ENCODE measurements around the gene UBIAD1.
"Not testable (repeated sequence)": the region's sequence is repeated elsewhere in the genome, so short reads cannot be mapped to it uniquely, and the experiment has no call there.

The UBIAD1 gene

GRCh38 chr1:11280719-11281376 is 7.8 kb downstream of the UBIAD1 start:
- no peak for DNase-seq

GRCh38 chr1:11281518-11282331 is 8.7 kb downstream of the UBIAD1 start:
- no peak for DNase-seq

GRCh38 chr1:11283151-11283550 is 10.2 kb downstream of the UBIAD1 start:
- no peak for DNase-seq

- DNase-seq, result no peak
Measured at GRCh38 chr1:11284784-11285183, 11.8 kb downstream of the UBIAD1 start.

GRCh38 chr1:11285883-11286734 is 13.1 kb downstream of the UBIAD1 start:
- DNase-seq, result peak; percentile 26

GRCh38 chr1:11286735-11287410 is 13.9 kb downstream of the UBIAD1 start:
- DNase-seq, result no peak

- no peak for DNase-seq
Measured at GRCh38 chr1:11289064-11289463, 16.1 kb downstream of the UBIAD1 start.

GRCh38 chr1:11291049-11291448 is 18.1 kb downstream of the UBIAD1 start:
- DNase-seq, result no peak

GRCh38 chr1:11293856-11294255 is 20.9 kb downstream of the UBIAD1 start:
- no peak for DNase-seq

GRCh38 chr1:11294951-11295350 is 22.0 kb downstream of the UBIAD1 start:
- DNase-seq, result no peak

GRCh38 chr1:11295905-11296304 is 22.9 kb downstream of the UBIAD1 start:
- no peak for DNase-seq

- not testable (repeated sequence) for DNase-seq
Measured at GRCh38 chr1:11297774-11298173, 24.8 kb downstream of the UBIAD1 start.

- DNase-seq, result peak; percentile 18
Measured at GRCh38 chr1:11298390-11299224, 25.6 kb downstream of the UBIAD1 start.

GRCh38 chr1:11299225-11299574 is 26.2 kb downstream of the UBIAD1 start:
- DNase-seq, result no peak

GRCh38 chr1:11301601-11302000 is 28.6 kb downstream of the UBIAD1 start:
- DNase-seq, result no peak

- DNase-seq, result no peak
Measured at GRCh38 chr1:11302366-11302765, 29.4 kb downstream of the UBIAD1 start.

- DNase-seq, result not testable (repeated sequence)
Measured at GRCh38 chr1:11305516-11305915, 32.5 kb downstream of the UBIAD1 start.

- DNase-seq, result no peak
Measured at GRCh38 chr1:11307852-11308251, 34.9 kb downstream of the UBIAD1 start.

GRCh38 chr1:11308699-11309224 is 35.8 kb downstream of the UBIAD1 start:
- no peak for DNase-seq

GRCh38 chr1:11309385-11309784 is 36.4 kb downstream of the UBIAD1 start:
- DNase-seq, result no peak

Measured in OCI-M1 (cell line).